Muscle layer of colon (tissue), 2 donors: ENCODE results near the gene PAGE1.
"Not testable (repeated sequence)": the region's sequence is repeated elsewhere in the genome, so short reads cannot be mapped to it uniquely, and the experiment has no call there.

ENCODE experiments used
- H3K27ac ChIP-seq: one replicate; pipeline ENCODE4 v1.7.0; 2013; ENCODE audit warnings: low read depth, mild to moderate bottlenecking, low read length, moderate library complexity
- H3K27me3 ChIP-seq, 2 donors: one replicate each; pipeline ENCODE4 v1.7.0; 2013; ENCODE audit warnings: low read length in 2 of 2, mild to moderate bottlenecking in 2 of 2; ENCODE audit not compliant: insufficient read depth in 2 of 2, control insufficient read depth in 1 of 2
- H3K36me3 ChIP-seq: one replicate; pipeline ENCODE4 v1.7.0; 2013; ENCODE audit warnings: mild to moderate bottlenecking, low read length; ENCODE audit not compliant: insufficient read depth
- H3K4me1 ChIP-seq: one replicate; pipeline ENCODE4 v1.7.0; 2013; ENCODE audit warnings: mild to moderate bottlenecking, low read length; ENCODE audit not compliant: insufficient read depth
- H3K4me3 ChIP-seq, 2 donors: one replicate each; pipeline ENCODE4 v1.7.0; 2013; ENCODE audit warnings: low read length in 2 of 2, low read depth in 1 of 2, mild to moderate bottlenecking in 1 of 2, moderate library complexity in 1 of 2
- H3K9ac ChIP-seq: one replicate; pipeline ENCODE4 v1.7.0; 2013; ENCODE audit warnings: low read length
- H3K9me3 ChIP-seq: one replicate; pipeline ENCODE4 v1.7.0; 2013; ENCODE audit warnings: mild to moderate bottlenecking, low read length
- donor health status: abdominal sarcoma.
- donor health status: Adenocarcinoma of cecum.

The PAGE1 gene, protein sequence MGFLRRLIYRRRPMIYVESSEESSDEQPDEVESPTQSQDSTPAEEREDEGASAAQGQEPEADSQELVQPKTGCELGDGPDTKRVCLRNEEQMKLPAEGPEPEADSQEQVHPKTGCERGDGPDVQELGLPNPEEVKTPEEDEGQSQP

DNA sequence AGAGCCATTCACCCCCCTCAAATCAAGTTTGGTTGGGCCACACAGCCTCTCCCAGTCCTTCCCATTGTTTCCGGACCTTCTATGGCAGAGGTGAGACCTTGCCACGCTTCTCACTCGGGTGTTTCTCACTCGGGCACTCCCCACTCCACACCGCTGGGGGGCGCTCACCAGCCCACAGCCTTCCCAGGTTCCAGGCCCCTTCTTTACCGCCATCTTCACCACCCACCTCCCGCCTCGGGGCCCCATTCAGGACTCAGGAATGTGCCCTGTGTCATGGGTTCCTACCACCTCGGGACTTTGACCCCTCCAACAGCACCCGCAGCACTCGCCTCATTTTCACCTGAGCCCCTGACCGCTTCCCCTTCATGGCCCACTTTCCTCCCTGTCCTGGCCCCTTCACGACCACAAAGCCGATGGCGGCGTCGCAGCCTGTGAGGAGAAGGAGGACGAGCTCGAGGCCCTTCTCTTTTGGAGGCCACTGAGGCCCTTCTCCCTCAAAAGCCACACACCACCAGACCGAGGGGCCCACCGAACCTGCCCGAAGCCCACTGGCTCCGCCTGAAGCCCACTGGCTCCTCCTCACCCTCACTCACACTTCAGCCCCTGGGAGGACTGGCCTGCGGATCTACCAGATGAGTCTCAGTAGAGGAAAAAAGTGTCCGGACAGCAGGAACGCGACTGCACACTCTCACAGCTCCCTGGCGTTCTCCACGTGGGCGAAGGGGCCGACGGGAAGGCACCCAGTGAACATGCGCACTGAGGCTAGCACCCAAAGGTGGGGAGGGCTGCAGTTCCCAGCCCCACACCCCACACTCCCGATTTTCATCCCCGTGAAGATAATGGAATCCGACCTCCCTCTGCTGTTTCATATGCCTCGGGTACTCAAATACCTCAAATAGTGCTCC lies at the start of gene PAGE1:
TSS of gene PAGE1 (minus strand) at position 709 of the 905 bp plus-strand sequence. CDS start 1,214 bp downstream, outside the sequence.
- Histone ChIP-seq H3K27ac (no peak within 1 kb of the TSS), H3K27me3 (peaks cover 0 to 7% of the 10 kb centered on the region in 2 donors), H3K36me3 (no peaks in the 10 kb centered on the region), H3K4me3 (no peak within 1 kb of the TSS), H3K9me3 (no peaks in the 10 kb centered on the region), H3K4me1 (no peaks in the 10 kb centered on the region), H3K9ac (no peak within 1 kb of the TSS)

DNA sequence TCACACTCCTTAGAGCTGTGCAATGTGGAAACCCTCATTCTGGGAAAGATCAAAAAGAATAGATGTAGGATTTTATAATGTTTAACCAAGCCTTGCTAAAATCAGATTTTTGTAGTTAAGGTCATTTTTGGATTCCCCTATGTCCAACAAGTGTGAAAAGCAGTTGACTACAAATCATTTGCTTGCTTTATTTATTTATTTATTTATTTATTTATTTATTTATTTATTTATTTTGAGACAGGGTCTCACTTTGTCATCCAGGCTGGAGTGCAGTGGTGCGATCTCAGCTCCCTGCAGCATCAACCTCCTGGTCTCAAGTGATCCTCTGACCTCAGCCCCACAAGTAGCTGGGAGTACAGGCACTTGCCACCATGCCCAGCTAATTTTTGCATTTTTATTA lies 45.7 kb upstream of the PAGE1 start:
- H3K9me3 ChIP-seq, H3K27ac ChIP-seq, H3K4me1 ChIP-seq, H3K36me3 ChIP-seq, H3K4me3 ChIP-seq, H3K9ac ChIP-seq: not testable (repeated sequence)
- peaks cover 6 to 16% of the 10 kb centered on the region in 2 donors for H3K27me3 ChIP-seq

DNA sequence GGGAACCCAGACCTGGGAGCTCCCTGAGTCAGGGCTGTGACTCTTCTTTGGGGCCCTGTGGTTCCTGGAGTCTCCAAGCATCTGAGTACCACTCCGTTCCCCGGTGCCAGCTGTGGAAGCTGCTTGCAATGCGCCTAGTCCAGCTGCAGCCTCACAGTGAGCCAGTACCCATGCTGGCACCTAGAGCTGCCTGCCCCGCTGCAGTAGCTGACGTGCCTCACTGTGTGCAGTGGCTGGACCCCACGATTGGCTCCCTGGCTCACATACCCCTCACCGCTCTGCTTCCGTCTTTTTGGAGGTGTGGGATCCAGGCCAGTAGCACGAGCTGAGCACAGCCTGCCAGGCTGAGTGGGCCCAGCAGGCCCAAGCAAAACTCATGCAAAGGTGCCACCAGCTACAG lies 32.1 kb upstream of the PAGE1 start:
- H3K27ac ChIP-seq: no peak overlapping the region
- H3K4me1 ChIP-seq: no peaks in the 10 kb centered on the region
- H3K9me3 ChIP-seq: no peaks in the 10 kb centered on the region
- H3K4me3 ChIP-seq: no peak overlapping the region
- peaks cover 0 to 9% of the 10 kb centered on the region in 2 donors for H3K27me3 ChIP-seq
- no peaks in the 10 kb centered on the region for H3K36me3 ChIP-seq
- H3K9ac ChIP-seq: no peak overlapping the region

DNA sequence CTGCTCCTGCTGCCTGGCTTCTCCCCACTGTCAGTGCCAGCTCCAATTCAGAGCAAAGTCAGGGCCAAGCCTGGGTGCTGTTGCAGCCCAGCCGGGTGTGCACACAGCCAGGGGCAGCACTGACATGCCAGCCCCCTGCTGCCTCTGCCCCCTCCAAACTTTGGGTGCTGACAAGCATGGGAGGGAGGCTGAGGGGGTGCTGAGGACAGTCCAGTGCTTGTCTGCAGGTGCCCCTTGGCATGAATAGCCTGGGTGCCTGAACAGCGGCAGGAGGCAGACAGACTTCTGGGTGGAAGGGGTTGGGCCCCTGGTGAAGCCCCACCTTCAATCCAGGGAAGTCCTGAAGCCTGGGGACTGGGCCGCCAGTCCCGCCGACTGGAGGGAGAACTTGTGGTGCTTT lies 31.2 kb upstream of the PAGE1 start:
- Histone ChIP-seq H3K9me3 (no peaks in the 10 kb centered on the region), H3K27me3 (peaks cover 0 to 15% of the 10 kb centered on the region in 2 donors), H3K36me3 (no peaks in the 10 kb centered on the region), H3K4me1 (no peaks in the 10 kb centered on the region), H3K4me3 (no peak overlapping the region), H3K9ac (no peak overlapping the region), H3K27ac (no peak overlapping the region)

DNA sequence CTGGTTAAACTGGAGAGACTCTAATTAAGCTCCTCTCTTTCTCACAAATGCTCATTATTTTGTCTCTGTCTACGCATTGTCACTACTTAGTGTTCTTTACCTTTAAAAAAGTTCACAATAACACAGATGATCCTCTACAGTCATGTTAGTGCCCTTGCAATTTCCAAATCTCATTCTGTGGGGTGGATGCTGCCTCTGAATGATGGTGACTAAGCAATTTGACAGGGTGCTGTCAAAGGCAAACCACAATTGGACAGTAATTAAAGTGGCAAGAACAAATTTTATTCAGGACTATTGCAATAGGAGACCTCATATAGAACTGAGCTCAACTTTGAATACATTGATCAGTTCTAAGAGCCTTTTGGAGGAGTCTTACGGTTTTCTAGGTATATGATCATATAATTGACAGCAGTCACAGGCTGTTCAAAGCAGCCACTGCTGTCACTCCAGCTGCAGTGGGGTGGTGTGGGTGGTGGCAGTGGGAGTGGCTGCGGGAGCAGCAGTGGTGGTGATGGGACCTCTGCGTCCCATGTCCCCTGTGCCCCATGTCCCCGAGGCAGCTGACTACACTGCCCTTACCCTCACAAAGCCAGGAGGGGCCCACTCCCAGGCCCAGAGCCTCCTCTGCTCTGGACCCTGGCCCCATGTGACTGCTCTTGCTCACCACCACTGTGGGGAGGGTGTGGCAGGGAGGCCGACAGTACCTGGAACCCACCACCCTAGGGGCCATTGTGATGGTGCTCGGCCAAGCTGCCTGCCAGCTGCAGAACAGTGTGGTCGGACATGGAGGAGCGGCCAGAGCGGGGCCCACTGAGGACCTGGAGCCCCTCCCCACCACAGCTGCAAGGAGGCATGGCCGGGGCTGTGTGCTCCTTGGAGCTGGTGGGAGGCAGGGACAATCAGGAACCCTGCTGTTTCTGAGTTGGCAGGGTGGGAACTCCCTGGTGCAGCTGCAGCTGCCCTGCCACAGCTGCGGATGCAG lies 30.4 kb upstream of the PAGE1 start:
- no peaks in the 10 kb centered on the region for H3K4me1 ChIP-seq
- H3K27me3 ChIP-seq: peaks cover 0 to 17% of the 10 kb centered on the region in 2 donors
- no peaks in the 10 kb centered on the region for H3K9me3 ChIP-seq
- no peaks in the 10 kb centered on the region for H3K36me3 ChIP-seq
- H3K27ac ChIP-seq: no peak overlapping the region
- no peak overlapping the region for H3K9ac ChIP-seq
- no peak overlapping the region for H3K4me3 ChIP-seq

DNA sequence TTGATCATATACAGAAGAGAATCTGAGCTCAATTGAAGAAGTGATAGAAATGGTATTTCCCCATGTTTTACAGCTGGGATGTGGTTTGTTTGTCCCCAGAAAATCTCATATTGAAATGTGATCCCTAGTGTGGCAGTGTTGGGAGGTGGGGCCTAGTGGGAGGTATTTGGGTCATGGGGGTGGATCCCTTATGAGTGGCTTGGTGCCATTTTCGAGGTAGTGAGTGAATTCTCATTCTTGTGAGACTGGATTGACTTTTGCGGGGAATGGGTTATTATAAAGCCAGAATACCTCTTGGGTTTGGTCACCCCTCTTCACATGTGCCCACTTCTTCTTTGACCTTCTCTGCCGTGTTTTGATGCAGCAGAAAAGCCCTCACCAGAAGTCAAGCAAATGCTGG lies 29.6 kb upstream of the PAGE1 start:
- H3K4me3 ChIP-seq: no peak overlapping the region
- no peak overlapping the region for H3K27ac ChIP-seq

DNA sequence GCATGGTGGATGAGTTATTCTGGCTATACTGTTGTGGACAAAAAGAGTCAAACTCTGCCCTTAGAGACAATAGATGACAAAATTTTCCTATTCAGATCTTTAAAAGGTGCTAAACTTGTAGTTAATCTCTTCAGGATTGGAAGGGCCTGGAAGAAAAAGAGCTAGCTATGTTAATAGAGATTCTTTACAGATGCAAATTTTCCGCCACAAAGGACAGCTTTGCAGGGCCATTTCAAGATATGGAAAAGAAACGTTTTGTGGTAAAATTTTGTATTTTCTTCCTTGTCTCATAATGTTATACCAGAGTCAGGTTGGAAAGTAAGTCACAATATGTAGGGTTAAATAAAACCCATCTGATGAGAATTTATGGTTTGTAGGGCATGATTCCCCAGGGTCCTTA lies 24.3 kb upstream of the PAGE1 start:
- not testable (repeated sequence) for H3K9ac ChIP-seq, H3K4me1 ChIP-seq, H3K9me3 ChIP-seq, H3K27me3 ChIP-seq, H3K36me3 ChIP-seq, H3K4me3 ChIP-seq, H3K27ac ChIP-seq

More for the DNA sequence above, 29.6 kb upstream of the PAGE1 start:
- H3K4me1 ChIP-seq: no peaks in the 10 kb centered on the region
- no peaks in the 10 kb centered on the region for H3K36me3 ChIP-seq
- no peak overlapping the region for H3K9ac ChIP-seq
- H3K27me3 ChIP-seq: peaks cover 0 to 17% of the 10 kb centered on the region in 2 donors
- H3K9me3 ChIP-seq: no peaks in the 10 kb centered on the region

DNA sequence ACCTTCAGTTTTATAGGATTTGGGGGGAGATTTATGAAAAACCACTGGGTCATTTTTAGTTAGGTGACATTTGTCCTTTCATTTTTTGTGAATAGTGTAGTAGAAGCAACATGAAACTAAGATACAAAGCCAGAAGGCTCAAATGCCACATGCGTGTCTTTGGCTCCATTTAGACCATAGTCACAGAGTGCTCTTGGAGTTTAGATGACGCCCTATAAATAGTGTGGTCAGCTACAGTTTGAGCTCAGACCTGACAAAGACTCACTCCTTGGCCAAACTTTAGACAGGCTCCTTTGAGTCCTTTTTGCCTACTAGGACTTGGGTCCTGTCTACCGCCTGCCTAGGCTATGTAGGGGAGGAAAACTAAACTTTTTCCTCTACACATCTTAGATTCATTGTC lies 16.8 kb upstream of the PAGE1 start:
- Histone ChIP-seq H3K27me3 (no peaks in the 10 kb centered on the region), H3K36me3 (no peaks in the 10 kb centered on the region), H3K27ac (no peak overlapping the region), H3K9me3 (no peaks in the 10 kb centered on the region), H3K4me1 (no peaks in the 10 kb centered on the region), H3K4me3 (no peak overlapping the region), H3K9ac (no peak overlapping the region)

DNA sequence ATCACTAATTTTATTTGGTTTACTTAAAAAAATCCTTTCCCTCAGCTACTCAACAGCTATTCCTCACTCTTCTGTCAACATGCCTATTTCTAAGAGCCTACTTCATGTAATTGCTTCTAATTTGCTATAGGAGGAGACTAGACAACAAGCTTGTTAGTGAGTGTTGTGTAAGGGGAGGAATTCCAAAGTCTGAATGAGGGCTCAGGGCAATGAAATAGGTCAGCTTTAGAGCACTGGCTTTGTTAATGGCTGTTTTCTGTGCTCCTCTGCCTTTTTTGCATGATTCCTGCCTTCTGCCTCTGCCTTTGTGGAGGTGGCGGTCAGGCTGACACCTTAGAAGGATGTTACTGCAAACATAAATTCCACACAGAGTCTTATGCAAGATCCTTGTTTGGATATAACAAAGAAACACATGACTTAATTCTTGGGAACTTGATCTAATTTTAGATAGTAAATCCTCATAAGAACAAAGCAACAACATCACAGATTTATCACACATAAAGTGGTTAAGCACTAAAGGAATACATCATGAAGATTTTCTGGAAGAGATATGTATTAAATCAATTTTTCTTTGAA lies 15.0 kb upstream of the PAGE1 start:
- no peaks in the 10 kb centered on the region for H3K36me3 ChIP-seq
- no peak overlapping the region for H3K27ac ChIP-seq
- H3K27me3 ChIP-seq: no peaks in the 10 kb centered on the region
- H3K4me3 ChIP-seq: no peak overlapping the region
- H3K9me3 ChIP-seq: no peaks in the 10 kb centered on the region
- H3K4me1 ChIP-seq: no peaks in the 10 kb centered on the region
- no peak overlapping the region for H3K9ac ChIP-seq

DNA sequence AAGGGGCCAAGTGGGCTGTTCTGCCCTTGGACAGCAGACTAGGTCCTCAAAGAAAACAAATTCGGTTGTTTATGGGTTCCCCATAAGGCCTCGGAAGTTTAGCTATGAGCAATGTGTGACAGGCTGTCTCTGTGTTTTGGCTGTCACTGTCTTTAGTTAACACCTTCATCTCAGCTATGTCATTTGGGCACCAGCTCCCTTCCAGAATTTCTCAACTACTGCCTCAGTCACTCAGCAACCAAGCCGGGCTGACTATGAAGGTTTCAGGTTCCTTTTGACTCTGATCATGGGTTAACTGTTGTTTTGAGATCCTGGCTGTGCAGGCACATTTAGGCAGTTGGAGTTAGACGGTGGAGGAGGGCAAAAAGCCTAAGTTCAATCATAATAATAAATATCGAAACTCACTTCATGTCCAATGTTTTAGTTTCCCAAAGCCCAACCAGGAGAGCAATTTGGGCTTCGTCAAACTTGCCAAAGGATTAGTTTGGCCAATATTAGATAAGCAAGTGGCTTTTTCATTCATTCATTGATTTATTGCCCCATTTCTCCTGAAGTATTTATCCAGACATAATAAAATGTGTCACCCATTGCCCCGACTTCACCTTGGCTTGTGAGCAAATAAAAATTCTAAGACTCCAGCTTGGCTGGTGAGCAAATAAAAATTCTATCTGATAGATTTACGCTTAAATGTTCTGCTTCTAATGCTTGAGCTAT lies 9.1 kb upstream of the PAGE1 start:
- Histone ChIP-seq H3K9me3 (no peaks in the 10 kb centered on the region), H3K27me3 (no peaks in the 10 kb centered on the region), H3K9ac (no peak overlapping the region)

More for the DNA sequence above, 9.1 kb upstream of the PAGE1 start:
- Histone ChIP-seq H3K4me1 (no peaks in the 10 kb centered on the region), H3K27ac (no peak overlapping the region), H3K36me3 (no peaks in the 10 kb centered on the region), H3K4me3 (no peak overlapping the region)
